Memory B cell (primary cell): ENCODE results near the gene SEMA3E.

Source experiments
- ATAC-seq: fragments of 150-1000 bp; cut with Tn5 transposase; 2 replicates; pipeline ENCODE4 v1.10.0; 2021; ENCODE audit warnings: low read depth, mild to moderate bottlenecking, moderate library complexity
- DNase-seq, 2 donors: peaks; one replicate each; pipeline ENCODE4 v3.0.0; 2022; ENCODE audit warnings: low spot score in 2 of 2
- H3K27ac Mint-ChIP-seq: one replicate; pipeline ENCODE4 v1.8.0; 2022; ENCODE audit warnings: mild to moderate bottlenecking, moderate library complexity, mixed read lengths
- H3K27me3 Mint-ChIP-seq: one replicate; pipeline ENCODE4 v1.8.0; 2022; ENCODE audit warnings: mixed read lengths
- H3K36me3 Mint-ChIP-seq: one replicate; pipeline ENCODE4 v1.8.0; 2022; ENCODE audit warnings: mild to moderate bottlenecking, mixed read lengths
- H3K4me1 Mint-ChIP-seq: one replicate; pipeline ENCODE4 v1.8.0; 2022; ENCODE audit warnings: mixed read lengths
- H3K4me3 Mint-ChIP-seq: one replicate; pipeline ENCODE4 v1.8.0; 2022; ENCODE audit warnings: mild to moderate bottlenecking, moderate library complexity, mixed read lengths
- H3K9me3 Mint-ChIP-seq: one replicate; pipeline ENCODE4 v1.8.0; 2022; ENCODE audit warnings: mixed read lengths

The SEMA3E gene

GRCh38 chr7:83663131-83663530, 14.2 kb upstream of the SEMA3E start:
- Mint-ChIP-seq H3K4me1 (no peaks in the 10 kb centered on the region), H3K4me3 (no peak overlapping the region), H3K36me3 (no peaks in the 10 kb centered on the region), H3K27me3 (no peaks in the 10 kb centered on the region), H3K27ac (no peak overlapping the region), H3K9me3 (peaks cover 12% of the 10 kb centered on the region)
- ATAC-seq = no peak
- DNase-seq = no peak

GRCh38 chr7:83658126-83658525, 9.2 kb upstream of the SEMA3E start:
- H3K9me3 Mint-ChIP-seq = peaks cover 13% of the 10 kb centered on the region
- no peak for DNase-seq
- no peaks in the 10 kb centered on the region for H3K4me1 Mint-ChIP-seq
- H3K36me3 Mint-ChIP-seq = no peaks in the 10 kb centered on the region
- H3K27me3 Mint-ChIP-seq = no peaks in the 10 kb centered on the region
- no peak for ATAC-seq
- H3K4me3 Mint-ChIP-seq = no peak overlapping the region
- H3K27ac Mint-ChIP-seq = no peak overlapping the region

GRCh38 chr7:83655951-83656556, 7.1 kb upstream of the SEMA3E start:
- ATAC-seq (no peak), DNase-seq (no peak)
- no peak overlapping the region for H3K4me3 Mint-ChIP-seq
- no peak overlapping the region for H3K27ac Mint-ChIP-seq
- H3K4me1 Mint-ChIP-seq = no peaks in the 10 kb centered on the region
- H3K36me3 Mint-ChIP-seq = no peaks in the 10 kb centered on the region
- H3K27me3 Mint-ChIP-seq = no peaks in the 10 kb centered on the region
- peaks cover 9% of the 10 kb centered on the region for H3K9me3 Mint-ChIP-seq

GRCh38 chr7:83652481-83652880, 3.5 kb upstream of the SEMA3E start:
- Mint-ChIP-seq H3K9me3 (peaks cover 4% of the 10 kb centered on the region), H3K36me3 (no peaks in the 10 kb centered on the region), H3K4me3 (no peak overlapping the region), H3K27me3 (no peaks in the 10 kb centered on the region), H3K27ac (no peak overlapping the region), H3K4me1 (no peaks in the 10 kb centered on the region)
- ATAC-seq = no peak
- no peak for DNase-seq

- Mint-ChIP-seq H3K27ac (no peak overlapping the region), H3K4me3 (no peak overlapping the region), H3K9me3 (peaks cover 2% of the 10 kb centered on the region), H3K27me3 (no peaks in the 10 kb centered on the region), H3K36me3 (no peaks in the 10 kb centered on the region), H3K4me1 (no peaks in the 10 kb centered on the region)
- DNase-seq = no peak
- ATAC-seq = no peak
Measured at GRCh38 chr7:83649701-83650100, 762 bp upstream of the SEMA3E start.

- H3K27me3 Mint-ChIP-seq = no peaks in the 10 kb centered on the region
- ATAC-seq (no peak), DNase-seq (no peak)
- H3K36me3 Mint-ChIP-seq = no peaks in the 10 kb centered on the region
- peaks cover 3% of the 10 kb centered on the region for H3K9me3 Mint-ChIP-seq
- H3K4me3 Mint-ChIP-seq = no peak overlapping the region
- no peaks in the 10 kb centered on the region for H3K4me1 Mint-ChIP-seq
- no peak overlapping the region for H3K27ac Mint-ChIP-seq
Measured at GRCh38 chr7:83646027-83646426, 2.9 kb downstream of the SEMA3E start.

- no peak overlapping the region for H3K4me3 Mint-ChIP-seq
- H3K4me1 Mint-ChIP-seq = no peaks in the 10 kb centered on the region
- no peak for ATAC-seq
- peaks cover 5% of the 10 kb centered on the region for H3K9me3 Mint-ChIP-seq
- no peaks in the 10 kb centered on the region for H3K36me3 Mint-ChIP-seq
- H3K27ac Mint-ChIP-seq = no peak overlapping the region
- no peak for DNase-seq
- H3K27me3 Mint-ChIP-seq = no peaks in the 10 kb centered on the region
Measured at GRCh38 chr7:83643739-83644138, 5.2 kb downstream of the SEMA3E start.

- Mint-ChIP-seq H3K9me3 (peaks cover 5% of the 10 kb centered on the region), H3K27me3 (no peaks in the 10 kb centered on the region), H3K4me3 (no peak overlapping the region), H3K27ac (no peak overlapping the region), H3K4me1 (no peaks in the 10 kb centered on the region), H3K36me3 (no peaks in the 10 kb centered on the region)
- DNase-seq (no peak), ATAC-seq (no peak)
Measured at GRCh38 chr7:83643012-83643411, 5.9 kb downstream of the SEMA3E start.

- ATAC-seq = no peak
- no peaks in the 10 kb centered on the region for H3K27me3 Mint-ChIP-seq
- no peak overlapping the region for H3K27ac Mint-ChIP-seq
- no peak overlapping the region for H3K4me3 Mint-ChIP-seq
- peaks cover 5% of the 10 kb centered on the region for H3K9me3 Mint-ChIP-seq
- no peak for DNase-seq
- no peaks in the 10 kb centered on the region for H3K4me1 Mint-ChIP-seq
- no peaks in the 10 kb centered on the region for H3K36me3 Mint-ChIP-seq
Measured at GRCh38 chr7:83640731-83641537, 8.0 kb downstream of the SEMA3E start.

GRCh38 chr7:83640240-83640639, 8.7 kb downstream of the SEMA3E start:
- Mint-ChIP-seq H3K27me3 (no peaks in the 10 kb centered on the region), H3K9me3 (peaks cover 5% of the 10 kb centered on the region), H3K4me1 (no peaks in the 10 kb centered on the region), H3K36me3 (no peaks in the 10 kb centered on the region), H3K4me3 (no peak overlapping the region), H3K27ac (no peak overlapping the region)
- no peak for DNase-seq
- ATAC-seq = no peak

- no peaks in the 10 kb centered on the region for H3K36me3 Mint-ChIP-seq
- no peaks in the 10 kb centered on the region for H3K4me1 Mint-ChIP-seq
- no peak overlapping the region for H3K4me3 Mint-ChIP-seq
- DNase-seq (no peak), ATAC-seq (no peak)
- no peaks in the 10 kb centered on the region for H3K27me3 Mint-ChIP-seq
- no peak overlapping the region for H3K27ac Mint-ChIP-seq
- peaks cover 4% of the 10 kb centered on the region for H3K9me3 Mint-ChIP-seq
Measured at GRCh38 chr7:83633516-83633915, 15.4 kb downstream of the SEMA3E start.

GRCh38 chr7:83629117-83629880, 19.6 kb downstream of the SEMA3E start:
- no peak overlapping the region for H3K27ac Mint-ChIP-seq
- H3K4me3 Mint-ChIP-seq = no peak overlapping the region
- DNase-seq (no peak), ATAC-seq (no peak)
- H3K9me3 Mint-ChIP-seq = peaks cover 12% of the 10 kb centered on the region
- H3K4me1 Mint-ChIP-seq = no peaks in the 10 kb centered on the region
- H3K36me3 Mint-ChIP-seq = no peaks in the 10 kb centered on the region
- H3K27me3 Mint-ChIP-seq = no peaks in the 10 kb centered on the region

GRCh38 chr7:83617858-83618257, 31.1 kb downstream of the SEMA3E start:
- Mint-ChIP-seq H3K36me3 (no peaks in the 10 kb centered on the region), H3K4me1 (no peaks in the 10 kb centered on the region), H3K4me3 (no peak overlapping the region), H3K27ac (no peak overlapping the region), H3K27me3 (no peaks in the 10 kb centered on the region), H3K9me3 (peaks cover 7% of the 10 kb centered on the region)
- ATAC-seq (no peak), DNase-seq (no peak)

GRCh38 chr7:83614112-83614511, 34.8 kb downstream of the SEMA3E start:
- H3K9me3 Mint-ChIP-seq = peaks cover 4% of the 10 kb centered on the region
- no peak overlapping the region for H3K4me3 Mint-ChIP-seq
- ATAC-seq (no peak), DNase-seq (no peak)
- H3K27me3 Mint-ChIP-seq = no peaks in the 10 kb centered on the region
- H3K4me1 Mint-ChIP-seq = no peaks in the 10 kb centered on the region
- no peaks in the 10 kb centered on the region for H3K36me3 Mint-ChIP-seq
- no peak overlapping the region for H3K27ac Mint-ChIP-seq
